DMS53 treated with DMSO at 0.1 percent for 48 hours (cell line): ENCODE measurements around the gene PCDH8.

ENCODE experiments used
- DNase-seq: peaks from one replicate; lab custom pipeline; 2025; ENCODE audit not compliant: unreplicated experiment; lab: John Stamatoyannopoulos, UW

Gene PCDH8

GRCh38 chr13:52815330-52815729, 33.1 kb downstream of the PCDH8 start:
- no peak for DNase-seq

GRCh38 chr13:52812941-52813340, 35.5 kb downstream of the PCDH8 start:
- no peak for DNase-seq

- DNase-seq = no peak
Observed at GRCh38 chr13:52811841-52812240, 36.6 kb downstream of the PCDH8 start.

- no peak for DNase-seq
Observed at GRCh38 chr13:52810526-52810925, 37.9 kb downstream of the PCDH8 start.

- DNase-seq = peak; percentile 24
Observed at GRCh38 chr13:52810011-52810410, 38.4 kb downstream of the PCDH8 start.

DNA sequence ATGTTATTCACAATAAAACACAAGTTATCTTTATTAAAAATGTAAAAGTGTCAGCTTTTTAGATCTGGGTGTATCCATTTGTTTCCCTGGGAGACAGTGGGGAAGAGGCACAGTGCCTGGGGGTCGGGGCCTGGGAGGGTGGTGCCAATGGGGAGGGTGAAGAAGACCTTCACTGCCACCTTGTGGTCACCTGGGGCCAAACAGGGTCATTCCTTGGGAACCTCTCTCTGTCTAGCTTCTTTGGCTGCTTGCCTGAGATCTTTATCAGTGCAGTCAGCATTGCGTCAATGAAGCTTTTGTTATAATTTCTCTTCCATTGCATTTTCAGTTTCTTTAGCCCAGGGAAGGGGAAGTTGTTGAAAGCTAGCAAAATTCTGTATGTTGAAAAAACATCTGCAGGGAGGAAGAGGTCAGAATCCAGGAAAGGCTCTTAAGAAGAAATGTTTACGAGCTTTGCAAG, 39.1 kb downstream of the PCDH8 start:
- peak; percentile 81 for DNase-seq

DNA sequence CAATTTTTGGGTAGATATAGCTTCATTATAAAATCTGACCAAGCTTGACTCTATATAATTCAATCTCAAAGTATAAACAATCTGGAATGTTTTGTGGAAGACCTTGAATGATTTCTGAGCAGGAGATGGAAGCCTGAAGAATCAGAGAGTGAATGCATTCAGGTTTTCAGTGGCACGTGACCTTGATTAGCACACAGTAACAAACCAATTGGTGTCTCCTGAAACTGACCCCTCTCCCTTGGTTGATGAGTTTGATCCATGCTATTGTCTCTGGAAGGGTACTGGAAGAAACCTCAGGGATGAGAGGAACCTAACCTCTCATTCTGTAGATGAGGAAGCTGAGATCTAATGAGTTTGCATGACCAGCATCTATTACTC, 39.6 kb downstream of the PCDH8 start:
- DNase-seq = no peak

GRCh38 chr13:52806029-52806428, 42.4 kb downstream of the PCDH8 start:
- no peak for DNase-seq

- DNase-seq = no peak
Observed at GRCh38 chr13:52804202-52804641, 44.2 kb downstream of the PCDH8 start.

- no peak for DNase-seq
Observed at GRCh38 chr13:52800856-52801255, 47.6 kb downstream of the PCDH8 start.

DNA sequence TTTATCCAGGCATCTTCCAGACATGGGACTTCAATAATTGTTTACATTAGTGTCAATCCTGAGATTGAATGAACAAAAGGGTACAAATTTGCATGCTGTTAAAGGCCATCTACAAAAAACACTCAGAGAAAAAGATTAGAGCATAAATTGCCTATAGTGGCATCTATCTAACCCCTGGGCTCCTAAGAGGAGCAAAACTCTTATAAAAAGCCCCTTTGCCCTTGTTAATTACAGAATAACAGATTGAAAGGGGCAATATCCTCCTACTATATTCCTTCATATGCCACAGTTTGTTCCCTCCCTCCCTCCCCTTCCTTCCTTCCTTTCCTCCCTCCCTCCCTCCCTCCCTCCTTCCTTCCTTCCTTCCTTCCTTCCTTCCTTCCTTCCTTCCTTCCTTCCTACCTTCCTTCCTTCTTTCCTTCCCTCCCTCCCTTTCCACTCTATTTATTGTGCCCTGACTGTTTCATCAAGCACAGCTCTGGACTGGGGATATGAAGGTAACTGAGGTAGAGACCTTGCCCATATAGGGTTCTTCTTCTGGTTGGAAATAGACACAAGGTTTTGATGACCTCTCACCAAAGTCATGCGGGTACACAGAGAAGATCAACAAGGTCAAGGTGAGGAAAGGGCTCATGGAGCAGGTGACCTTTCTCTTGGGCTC, 49.5 kb downstream of the PCDH8 start:
- DNase-seq = no peak

- DNase-seq = no peak
Observed at GRCh38 chr13:52797176-52797575, 51.3 kb downstream of the PCDH8 start.

DNA sequence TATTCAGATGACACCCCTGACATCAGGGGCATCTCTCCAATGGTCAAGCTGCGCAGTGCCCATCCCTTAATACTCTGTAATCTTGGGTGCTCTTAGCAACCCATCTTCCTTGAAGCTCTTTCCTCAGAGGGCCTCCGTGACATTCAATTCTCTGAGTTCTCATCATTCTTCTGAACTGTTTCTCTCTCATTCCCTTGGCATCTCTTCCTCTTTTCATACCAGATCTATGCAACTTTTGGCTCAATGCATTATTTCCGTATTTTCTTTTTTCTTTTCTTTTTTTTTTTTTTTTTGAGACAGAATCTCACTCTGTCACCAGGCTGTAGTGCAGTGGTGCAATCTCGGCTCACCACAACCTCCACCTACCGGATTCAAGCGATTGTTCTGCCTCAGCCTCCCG, 53.9 kb downstream of the PCDH8 start:
- DNase-seq = no peak

GRCh38 chr13:52793515-52794061, 54.9 kb downstream of the PCDH8 start:
- no peak for DNase-seq
